DOHH2 (cell line): ENCODE results near the gene TSKU.
"Not testable (repeated sequence)": the region's sequence is repeated elsewhere in the genome, so short reads cannot be mapped to it uniquely, and the experiment has no call there.

Experiments
- H3F3A ChIP-seq: fragments of 200-600 bp; sonication (generic), shearing (Covaris generic); 2 replicates; pipeline ENCODE4 v1.6.0; 2016; ENCODE audit warnings: antibody characterized with exemption, mild to moderate bottlenecking; ENCODE audit not compliant: control insufficient read depth, insufficient read depth
- H3K27ac ChIP-seq: fragments of 200-600 bp; sonication (generic); 2 replicates; pipeline ENCODE4 v1.5.1; 2014; ENCODE audit warnings: low read depth, mild to moderate bottlenecking, low read length, moderate library complexity
- H3K27me3 ChIP-seq: fragments of 200-600 bp; sonication (generic); 2 replicates; pipeline ENCODE4 v1.6.1; 2014; ENCODE audit warnings: mild to moderate bottlenecking, low read length, mixed read lengths; ENCODE audit not compliant: control insufficient read depth
- H3K36me3 ChIP-seq: fragments of 200-600 bp; sonication (generic); 2 replicates; pipeline ENCODE4 v1.6.1; 2014; ENCODE audit warnings: mild to moderate bottlenecking, low read length, moderate library complexity, mixed read lengths; ENCODE audit not compliant: control insufficient read depth
- H3K4me1 ChIP-seq: fragments of 200-600 bp; sonication (generic); 2 replicates; pipeline ENCODE4 v1.6.1; 2014; ENCODE audit warnings: mild to moderate bottlenecking, low read length, mixed read lengths; ENCODE audit not compliant: control insufficient read depth
- H3K4me2 ChIP-seq: fragments of 200-600 bp; sonication (generic); 2 replicates; pipeline ENCODE4 v1.6.0; 2014; ENCODE audit warnings: mild to moderate bottlenecking, low read length, moderate library complexity
- H3K4me3 ChIP-seq: fragments of 200-600 bp; sonication (generic); 2 replicates; pipeline ENCODE4 v1.5.1; 2014; ENCODE audit warnings: mild to moderate bottlenecking, low read length, mixed read lengths
- H3K79me2 ChIP-seq: fragments of 200-600 bp; sonication (generic); 2 replicates; pipeline ENCODE4 v1.6.1; 2014; ENCODE audit warnings: mild to moderate bottlenecking, low read length, mixed read lengths; ENCODE audit not compliant: control insufficient read depth
- H3K9me2 ChIP-seq: fragments of 200-600 bp; sonication (generic); replicated peaks from 2 replicates; pipeline ENCODE4 v1.6.1; 2014; ENCODE audit warnings: mild to moderate bottlenecking, low read length, mixed read lengths; ENCODE audit not compliant: control insufficient read depth
- H3K9me3 ChIP-seq: fragments of 200-600 bp; sonication (generic); 2 replicates; pipeline ENCODE4 v1.6.1; 2014; ENCODE audit warnings: antibody characterized with exemption, low read length, mixed read lengths; ENCODE audit not compliant: control insufficient read depth, insufficient read depth
- H4K20me1 ChIP-seq: fragments of 200-600 bp; sonication (generic); 2 replicates; pipeline ENCODE4 v1.6.0; 2014; ENCODE audit warnings: low read depth, mild to moderate bottlenecking, antibody characterized with exemption, low read length, moderate library complexity; ENCODE audit not compliant: control insufficient read depth, insufficient read depth
- CTCF ChIP-seq: fragments of 200-600 bp; sonication (generic); IDR thresholded peaks from one replicate; pipeline ENCODE4 v1.5.1; 2014; ENCODE audit warnings: antibody characterized with exemption, mild to moderate bottlenecking, low read depth, low read length; ENCODE audit not compliant: poor library complexity, severe bottlenecking
- EZH2phosphoT487 ChIP-seq: fragments of 200-600 bp; sonication (generic); IDR thresholded peaks from 2 replicates; pipeline ENCODE4 v1.6.1; 2017; ENCODE audit warnings: borderline replicate concordance, mild to moderate bottlenecking, antibody characterized with exemption, low read length, moderate library complexity, mixed read lengths

Gene TSKU

GRCh38 chr11:76783294-76783895, at the start of gene TSKU:
Gene TSKU (plus strand): TSS chr11:76783356. CDS start chr11:76795617, 12,261 bp downstream.
- Histone ChIP-seq H3K4me2 (peak within 1 kb of the TSS; percentile 75), H3K27ac (no peak within 1 kb of the TSS), H3K4me1 (0 out of 2 replicates have a peak, but pooled peaks cover 8% of the 10 kb centered on the region), H3K9me2 (no peaks in the 10 kb centered on the region), H3F3A (no peaks in the 10 kb centered on the region), H3K79me2 (no peaks in the 10 kb centered on the region), H3K9me3 (no peaks in the 10 kb centered on the region), H4K20me1 (no peaks in the 10 kb centered on the region), H3K4me3 (peak within 1 kb of the TSS; percentile 73), H3K27me3 (peaks cover 20% of the 10 kb centered on the region), H3K36me3 (no peaks in the 10 kb centered on the region)
- TF ChIP-seq CTCF (no peak), EZH2phosphoT487 (peak; percentile 69; the same call in 1 of the 2 replicates)

- not testable (repeated sequence) for H3K4me3 ChIP-seq, H3K27me3 ChIP-seq, H3F3A ChIP-seq, H3K9me3 ChIP-seq, H4K20me1 ChIP-seq, H3K9me2 ChIP-seq, H3K79me2 ChIP-seq, H3K4me2 ChIP-seq, H3K36me3 ChIP-seq, H3K27ac ChIP-seq, H3K4me1 ChIP-seq
Observed at GRCh38 chr11:76733906-76734305, 49.2 kb upstream of the TSKU start.

- Histone ChIP-seq H3K9me2 (no peaks in the 10 kb centered on the region), H3K36me3 (no peaks in the 10 kb centered on the region), H3K4me3 (no peak overlapping the region), H4K20me1 (no peaks in the 10 kb centered on the region), H3K9me3 (no peaks in the 10 kb centered on the region), H3K4me1 (no peaks in the 10 kb centered on the region), H3K79me2 (no peaks in the 10 kb centered on the region), H3K27ac (no peak overlapping the region), H3F3A (no peaks in the 10 kb centered on the region), H3K27me3 (no peaks in the 10 kb centered on the region; the same call in 1 of the 2 replicates), H3K4me2 (no peak overlapping the region)
- TF ChIP-seq CTCF, result no peak
- TF ChIP-seq EZH2phosphoT487, result no peak
Observed at GRCh38 chr11:76734456-76735420, 48.4 kb upstream of the TSKU start.

- Histone ChIP-seq H3K27me3 (no peaks in the 10 kb centered on the region; the same call in 1 of the 2 replicates), H3K9me3 (no peaks in the 10 kb centered on the region), H3K4me1 (no peaks in the 10 kb centered on the region), H4K20me1 (no peaks in the 10 kb centered on the region), H3F3A (no peaks in the 10 kb centered on the region), H3K27ac (no peak overlapping the region), H3K9me2 (no peaks in the 10 kb centered on the region), H3K79me2 (no peaks in the 10 kb centered on the region), H3K4me3 (no peak overlapping the region), H3K36me3 (no peaks in the 10 kb centered on the region), H3K4me2 (no peak overlapping the region)
- no peak for TF ChIP-seq CTCF
- TF ChIP-seq EZH2phosphoT487, result no peak
Observed at GRCh38 chr11:76735841-76736240, 47.3 kb upstream of the TSKU start.
